ENCODE data around the gene JAG1.
A peak's percentile ranks its signal among the peaks of the same experiment; 100 is the strongest.

The JAG1 gene

DNA sequence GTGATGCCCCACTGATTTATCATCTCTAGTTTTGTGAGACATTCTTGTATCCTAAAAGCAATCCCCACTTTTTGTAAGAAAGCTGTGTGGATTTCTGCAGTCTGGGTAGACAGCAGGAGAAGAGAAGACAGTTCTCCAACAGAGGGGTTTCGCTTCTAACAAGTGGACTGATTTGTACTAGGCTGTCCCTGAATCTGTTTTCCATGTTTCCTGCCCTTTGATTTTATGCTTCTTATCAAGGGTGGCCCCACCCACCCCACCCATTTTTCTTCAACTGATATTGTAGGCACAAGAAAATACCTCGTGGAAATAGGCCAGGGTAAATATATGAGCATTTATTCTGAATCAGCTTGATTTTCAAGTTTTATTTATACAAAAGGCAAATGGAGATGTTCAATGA, 25.7 kb upstream of the JAG1 start:
- no peak for DNase-seq

DNA sequence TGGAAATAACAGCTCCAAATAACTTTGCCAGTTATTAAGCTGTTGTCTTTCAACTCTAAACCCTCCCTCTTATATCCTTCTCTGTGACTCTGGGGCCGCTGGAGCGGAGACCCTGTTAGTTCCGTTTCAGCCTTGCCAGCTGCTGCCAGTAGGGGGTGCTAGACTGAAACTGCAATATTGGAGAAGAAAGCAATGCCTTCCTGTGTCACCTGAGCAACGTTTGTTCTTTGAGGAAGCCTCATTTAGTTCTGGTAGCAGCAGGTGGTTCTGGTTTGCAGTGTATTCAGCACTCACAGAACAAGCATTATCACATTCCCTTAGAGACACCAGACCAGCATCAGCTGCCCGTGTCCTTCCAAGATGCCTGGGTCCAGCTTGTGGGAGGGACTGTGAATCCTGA, 22.9 kb upstream of the JAG1 start:
- peak; percentile 15 to 67 for DNase-seq

DNA sequence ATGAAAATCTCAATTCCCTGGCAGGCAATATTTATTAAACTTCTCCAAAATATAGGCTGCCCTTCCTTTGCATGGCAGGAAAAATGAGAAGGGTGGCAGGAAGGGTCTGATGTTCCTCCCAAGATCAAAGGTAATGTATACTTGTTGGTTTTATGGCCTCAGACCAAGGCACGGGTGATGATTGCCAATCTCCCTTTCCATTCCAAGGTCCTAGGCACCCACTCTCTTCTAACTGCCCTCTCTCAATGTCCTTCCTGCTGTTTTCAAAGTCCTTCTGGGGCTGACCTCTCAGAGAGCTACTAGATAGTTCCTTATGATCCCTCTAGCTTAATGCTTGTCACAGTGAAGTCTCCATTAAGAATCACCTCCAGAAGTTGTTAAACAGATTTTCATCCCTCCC, 15.6 kb upstream of the JAG1 start:
- DNase-seq, result no peak

DNA sequence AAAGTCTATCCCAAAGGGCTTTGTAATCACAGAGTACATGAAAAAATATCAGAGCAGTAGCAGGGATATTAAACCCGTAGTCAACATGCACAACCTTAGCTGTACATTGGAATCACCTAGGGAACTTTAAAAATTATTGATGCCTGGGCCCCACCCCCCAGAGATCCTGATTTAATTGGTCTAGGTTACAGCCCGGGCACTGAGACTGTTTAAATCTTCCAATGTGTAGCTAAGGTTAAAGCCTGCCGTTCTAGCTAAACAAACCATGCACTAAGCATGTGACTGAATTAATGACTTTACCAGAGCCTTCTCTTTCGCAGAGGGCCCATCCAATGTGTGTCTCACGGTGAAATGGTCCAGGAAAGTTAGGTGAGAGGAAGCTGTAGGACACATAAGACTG, 14.1 kb upstream of the JAG1 start:
- no peak for DNase-seq

DNA sequence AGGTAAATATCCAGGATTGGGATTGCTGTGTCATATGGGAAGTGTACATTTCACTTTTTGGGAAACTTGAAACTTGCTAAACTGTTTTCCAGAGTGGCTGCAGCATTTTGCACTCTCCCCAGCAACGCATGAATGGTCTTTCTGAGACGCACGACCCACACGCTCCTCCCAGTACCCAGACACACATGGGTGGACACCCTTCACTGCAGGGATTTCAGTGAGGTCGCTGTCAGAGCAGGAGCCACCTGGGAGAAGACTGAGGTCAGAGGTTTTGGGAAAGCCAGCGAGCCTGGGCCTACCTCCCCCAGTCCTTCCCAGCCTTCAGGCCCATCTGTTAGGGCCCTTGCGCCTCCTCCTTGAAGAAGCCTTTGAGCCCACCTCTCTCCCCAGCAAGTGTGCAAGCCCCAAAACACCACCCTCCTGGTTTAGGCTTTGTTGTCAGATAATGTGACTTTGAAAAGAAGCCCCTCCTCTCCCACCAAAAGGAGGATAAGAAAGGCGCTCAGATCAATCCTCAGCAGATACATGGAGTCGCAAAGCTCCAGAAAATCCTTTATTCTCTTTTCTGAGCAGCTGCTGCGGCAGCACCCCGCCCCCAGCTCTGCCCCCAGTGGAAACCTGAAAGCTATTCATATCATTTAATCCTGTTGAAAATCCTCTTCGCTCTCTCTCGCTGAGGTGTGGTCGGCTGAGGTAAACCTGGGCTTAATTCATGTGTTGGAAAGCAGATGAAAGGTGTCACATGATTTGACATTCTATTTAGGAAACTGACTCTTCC, 12.7 kb upstream of the JAG1 start:
- no peak for DNase-seq

DNA sequence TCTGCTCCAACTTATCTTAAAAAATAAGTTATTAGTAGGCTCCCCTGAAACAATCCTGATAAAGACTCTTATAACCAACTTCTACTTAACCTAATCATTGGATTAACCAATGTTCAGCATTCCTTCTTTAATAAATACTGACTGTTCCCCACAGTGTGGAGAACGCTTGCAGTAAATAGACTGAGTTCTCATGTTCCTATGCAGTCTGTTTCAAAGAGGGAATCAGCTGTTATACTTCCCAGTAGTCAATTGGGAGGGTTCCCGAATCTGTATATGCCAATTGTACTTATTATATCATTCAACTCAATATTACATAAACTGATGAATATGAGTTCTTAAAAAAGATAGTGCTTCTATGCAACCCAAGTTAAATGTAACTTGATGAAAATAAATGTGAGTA, 9.7 kb upstream of the JAG1 start:
- no peak for DNase-seq

DNA sequence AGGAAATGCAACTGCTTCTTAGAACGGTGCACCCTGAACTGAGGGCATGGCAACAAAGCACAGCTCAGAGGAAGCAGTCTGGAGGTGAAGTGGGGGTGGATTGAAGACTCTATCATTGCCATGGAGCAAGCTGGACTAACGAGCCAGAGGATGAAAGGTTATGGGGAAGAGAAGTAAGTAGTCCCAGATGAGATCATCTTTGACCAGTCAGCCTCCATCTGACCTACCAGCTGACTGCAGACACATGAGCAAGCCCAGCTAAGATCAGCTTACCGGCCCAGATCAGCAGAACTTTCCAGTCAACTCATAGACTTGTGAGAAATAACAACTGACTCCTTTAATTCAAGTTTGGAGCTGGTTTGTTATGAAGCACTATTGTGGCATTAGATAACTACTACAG, 9.1 kb upstream of the JAG1 start:
- DNase-seq, result no peak

DNA sequence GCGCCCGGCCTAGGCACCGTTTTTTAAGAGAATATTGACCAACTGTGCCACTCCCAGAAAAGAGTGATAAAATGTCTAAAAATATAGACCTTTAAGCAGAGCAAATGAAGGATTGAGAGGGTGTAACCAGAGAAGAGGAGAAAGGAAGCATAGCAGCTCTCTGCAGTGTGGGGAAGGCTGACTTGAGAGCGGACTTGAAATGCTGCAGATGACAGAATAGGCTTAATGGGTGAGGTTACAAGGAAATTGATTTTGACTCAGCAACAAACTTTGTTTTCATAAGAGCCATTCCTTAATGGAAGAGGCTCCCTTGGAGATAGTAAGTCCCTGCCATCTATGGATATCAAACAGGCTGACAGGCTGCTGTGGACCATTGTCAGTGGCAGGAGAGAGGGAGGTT, 7.7 kb upstream of the JAG1 start:
- DNase-seq, result no peak

DNA sequence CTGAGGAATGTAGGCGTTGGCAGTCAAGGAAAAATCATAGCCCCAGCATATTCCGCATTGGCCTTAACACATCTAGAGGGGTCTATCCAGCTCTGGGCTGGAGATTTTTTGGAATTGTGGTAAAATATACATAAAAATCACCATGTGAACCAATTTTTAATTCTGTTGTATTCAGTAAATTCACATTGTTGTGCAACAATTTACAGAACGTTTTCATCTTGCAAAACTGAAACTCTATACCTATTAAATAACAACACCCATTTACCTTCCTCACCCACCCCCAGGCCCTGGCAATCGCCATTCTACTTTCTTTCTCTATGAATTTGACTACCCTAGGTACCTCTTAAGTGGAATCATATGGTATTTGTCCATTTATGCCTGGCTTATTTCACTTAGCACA, 6.8 kb upstream of the JAG1 start:
- DNase-seq, result no peak

DNA sequence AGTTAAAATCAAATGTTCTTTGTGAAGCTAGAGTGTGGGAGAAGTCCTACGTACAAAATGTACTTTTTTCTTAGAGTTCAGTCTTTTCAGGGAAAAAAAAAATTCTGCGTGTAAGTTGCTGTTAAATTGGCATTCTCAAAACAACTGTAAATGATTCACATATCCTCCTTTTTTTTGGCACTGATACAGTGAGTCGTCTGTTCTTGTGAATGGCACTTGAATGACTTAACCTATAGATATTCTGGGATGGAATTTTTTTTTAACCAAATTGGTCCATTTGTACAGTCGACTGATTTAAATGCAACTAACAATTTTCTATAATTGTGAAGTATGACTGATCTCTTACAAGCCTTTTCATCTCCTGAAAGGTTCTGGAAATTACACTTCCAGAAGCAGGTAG, 5.5 kb upstream of the JAG1 start:
- no peak for DNase-seq

DNA sequence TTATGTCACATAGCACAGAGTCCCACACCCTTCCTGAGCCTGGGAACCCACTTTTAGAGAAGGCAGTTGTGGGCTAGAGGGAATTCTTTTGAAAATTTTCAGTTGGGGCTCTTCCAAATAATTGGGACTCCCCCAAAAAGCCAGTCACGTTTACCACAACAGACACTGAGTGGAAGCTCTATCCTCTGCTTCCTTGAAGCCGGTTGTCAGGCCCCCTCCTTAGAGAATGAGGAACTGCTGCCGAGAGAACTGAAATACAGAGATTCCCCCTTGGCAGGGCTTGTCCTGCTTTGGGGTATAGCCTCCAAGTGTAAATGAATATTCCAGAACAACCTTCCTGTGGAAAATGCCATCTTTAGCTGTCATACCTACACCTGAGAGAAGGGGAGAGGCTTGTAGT, 2.7 kb upstream of the JAG1 start:
- no peak for DNase-seq

DNA sequence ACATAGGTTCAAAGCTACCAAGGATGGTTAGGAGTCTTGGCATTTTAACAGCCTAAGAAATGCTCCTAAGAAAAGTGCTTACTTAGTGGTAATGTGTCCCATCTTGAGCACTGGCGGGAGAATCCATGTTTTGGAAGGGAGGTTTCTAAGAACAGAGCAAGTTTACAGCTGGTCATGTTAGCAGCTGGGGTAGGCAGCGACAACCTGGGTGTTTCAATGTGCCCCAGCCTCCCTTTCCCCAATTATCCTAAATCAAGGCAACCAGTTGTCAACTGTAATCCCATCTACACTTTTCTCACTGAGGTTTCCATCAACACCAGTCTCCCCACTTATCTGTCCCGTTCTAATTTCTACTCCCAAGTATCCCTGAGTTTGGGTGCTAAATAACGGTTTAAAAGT, 1.6 kb upstream of the JAG1 start:
- no peak for DNase-seq

DNA sequence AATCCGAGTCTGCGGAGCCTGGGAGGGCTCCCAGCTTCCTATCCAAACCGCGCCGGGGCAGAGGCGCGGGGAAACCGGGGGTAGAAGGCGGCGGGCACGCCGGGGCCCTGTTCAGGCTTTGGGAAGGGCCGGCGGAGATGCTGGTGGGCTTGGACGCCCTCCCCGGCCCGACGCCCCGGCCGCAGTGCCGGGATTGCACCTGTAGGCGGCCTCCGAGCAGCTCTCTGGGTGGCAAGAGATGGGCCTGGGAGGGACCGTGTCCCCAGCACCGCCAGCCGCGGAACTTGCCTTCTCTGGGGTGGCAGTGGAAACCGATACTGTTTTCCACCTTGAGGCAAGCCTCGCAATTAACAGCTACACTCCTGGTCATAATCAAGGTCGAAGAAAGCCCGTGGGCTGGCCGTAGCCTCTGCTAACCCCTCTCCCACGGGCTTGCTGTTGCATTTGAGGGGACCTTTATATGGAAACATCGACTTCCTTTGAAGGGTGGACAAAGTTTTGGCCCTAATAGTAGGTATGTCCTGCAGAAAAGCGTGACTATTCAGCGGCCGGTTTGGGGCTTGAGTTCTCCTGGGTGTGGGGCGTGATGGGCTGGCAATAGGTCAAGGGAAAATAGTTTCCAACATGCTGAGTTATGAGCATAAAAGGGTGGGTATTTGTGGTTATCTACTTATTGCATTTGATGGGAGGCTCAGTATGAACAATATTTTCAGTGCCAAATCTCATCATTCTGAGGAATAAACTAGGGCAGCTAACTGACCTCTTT, 1.1 kb upstream of the JAG1 start:
- peak; percentile 54 to 88 for DNase-seq

DNA sequence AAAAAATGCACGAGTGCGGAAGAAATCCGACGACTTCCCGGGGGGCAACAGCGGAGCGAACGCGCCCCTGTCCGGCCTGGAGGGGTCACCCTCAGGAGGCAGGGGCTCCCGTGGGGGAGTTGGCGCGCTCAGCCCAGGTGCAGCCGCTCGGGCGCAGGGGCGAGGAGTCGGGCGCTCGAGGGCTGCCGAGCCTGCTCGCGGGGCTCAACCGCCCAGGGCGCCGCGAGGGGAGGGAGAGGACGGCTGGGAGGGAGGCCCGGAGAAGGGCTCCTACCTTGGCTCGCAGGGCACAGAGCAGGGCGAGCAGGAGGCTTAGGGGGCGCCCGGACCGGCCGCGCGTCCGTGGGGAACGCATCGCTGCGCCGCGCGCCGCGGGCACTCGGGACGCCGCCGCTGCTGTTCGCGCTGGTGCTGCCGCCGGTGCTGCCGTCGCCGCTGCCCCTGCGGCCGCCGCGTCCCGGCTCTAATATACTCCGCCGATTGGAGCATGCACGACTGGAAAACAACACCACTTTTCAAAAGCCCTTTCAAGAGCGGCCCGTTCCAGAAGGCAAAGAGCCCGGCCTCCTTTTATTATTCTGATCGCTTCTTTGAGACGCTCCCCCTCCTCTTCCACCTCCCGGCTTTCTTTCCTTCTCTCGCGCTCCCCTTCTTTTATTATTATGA, 490 bp downstream of the JAG1 start:
- DNase-seq, result peak; percentile 46 to 84

DNA sequence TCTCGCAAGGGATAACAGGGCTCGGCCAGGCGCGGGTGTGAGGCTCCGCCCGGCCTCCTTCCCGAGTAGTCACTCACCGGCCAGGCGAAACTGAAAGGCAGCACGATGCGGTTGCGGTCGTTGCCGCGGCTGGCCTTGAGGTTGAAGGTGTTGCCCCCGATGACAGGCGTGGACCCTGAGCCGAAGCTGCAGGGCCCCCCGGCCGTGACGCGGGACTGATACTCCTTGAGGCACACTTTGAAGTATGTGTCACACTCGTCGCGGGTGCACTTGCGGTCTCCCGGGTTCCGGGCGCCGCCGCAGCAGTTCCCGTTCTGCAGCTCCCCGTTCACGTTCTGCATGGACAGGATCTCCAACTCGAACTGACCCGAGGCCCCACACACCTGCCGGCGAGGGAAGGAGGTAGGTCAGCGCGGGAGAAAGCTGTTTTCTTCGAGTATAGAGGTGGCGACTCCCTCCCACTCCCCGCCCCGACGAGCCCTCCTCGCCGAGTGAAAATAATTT, 1.1 kb downstream of the JAG1 start:
- peak in 1 of 2 experiments; percentile 78 for DNase-seq

DNA sequence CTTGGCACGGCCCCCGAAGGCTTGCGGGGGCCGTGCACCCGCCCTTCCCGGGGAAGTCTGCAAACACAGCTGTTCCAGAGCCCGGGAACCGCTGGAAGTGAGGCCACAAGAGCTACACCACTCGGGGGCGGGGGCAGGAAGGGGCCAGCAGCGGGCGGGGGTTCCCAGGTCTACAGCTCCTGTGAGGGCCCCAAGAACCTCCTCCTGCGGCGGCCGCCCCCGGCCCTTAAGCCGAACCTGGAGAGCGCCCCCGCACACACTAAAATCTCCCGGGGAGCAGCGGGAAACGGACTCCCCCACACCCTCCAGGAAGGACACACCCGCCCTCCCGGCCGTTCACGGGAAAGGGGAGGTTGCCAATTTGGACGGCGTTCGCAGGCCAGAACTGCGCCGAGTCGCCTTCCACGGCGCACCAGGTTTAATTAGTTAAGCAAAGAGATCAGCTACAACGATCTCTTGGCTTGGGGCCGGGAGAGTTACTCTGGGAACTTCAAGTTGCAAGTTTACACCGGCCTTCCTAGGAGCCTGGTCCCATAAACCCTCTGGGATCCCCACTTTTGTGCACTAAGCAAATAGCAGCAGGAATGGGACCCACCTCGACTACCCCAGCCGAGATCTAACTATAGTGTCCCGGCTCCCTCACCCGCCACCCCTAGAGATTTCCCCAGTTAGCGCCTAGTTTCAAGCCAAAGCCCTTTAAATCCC, 1.7 kb downstream of the JAG1 start:
- DNase-seq, result peak in 1 of 2 experiments; percentile 58

DNA sequence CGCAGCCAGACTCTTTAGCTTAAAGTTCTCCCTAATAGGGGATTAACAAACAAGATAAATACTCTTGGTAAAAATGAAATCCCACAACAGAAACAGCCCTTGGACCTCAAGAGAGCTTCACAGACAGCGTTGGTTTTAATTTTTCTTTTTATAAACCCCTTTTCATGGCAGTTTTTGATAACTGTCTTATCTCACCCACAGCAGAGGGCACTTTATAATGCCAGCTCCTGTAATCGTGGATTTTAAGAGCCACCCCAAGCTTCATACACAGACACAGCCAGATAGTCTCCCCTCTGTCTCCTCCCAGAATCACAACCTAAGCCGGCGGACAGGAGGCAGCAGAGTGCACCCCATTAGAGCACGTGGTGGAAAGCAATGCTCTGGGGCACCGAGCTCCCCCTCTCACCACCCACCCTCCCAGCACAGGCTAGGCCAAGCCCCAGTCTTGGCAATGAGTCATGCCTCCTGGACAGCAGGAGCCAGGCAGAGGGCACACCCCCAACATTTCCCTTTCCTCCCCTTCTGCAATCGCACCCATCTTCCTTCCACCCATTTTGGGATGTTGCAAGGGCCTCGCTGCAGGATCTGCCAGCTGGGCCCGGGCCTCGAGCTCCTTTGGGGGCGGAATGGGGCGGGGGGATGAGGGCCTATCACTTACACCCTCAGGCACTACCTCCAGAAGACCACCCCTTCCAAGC, 2.4 kb downstream of the JAG1 start:
- no peak for DNase-seq

DNA sequence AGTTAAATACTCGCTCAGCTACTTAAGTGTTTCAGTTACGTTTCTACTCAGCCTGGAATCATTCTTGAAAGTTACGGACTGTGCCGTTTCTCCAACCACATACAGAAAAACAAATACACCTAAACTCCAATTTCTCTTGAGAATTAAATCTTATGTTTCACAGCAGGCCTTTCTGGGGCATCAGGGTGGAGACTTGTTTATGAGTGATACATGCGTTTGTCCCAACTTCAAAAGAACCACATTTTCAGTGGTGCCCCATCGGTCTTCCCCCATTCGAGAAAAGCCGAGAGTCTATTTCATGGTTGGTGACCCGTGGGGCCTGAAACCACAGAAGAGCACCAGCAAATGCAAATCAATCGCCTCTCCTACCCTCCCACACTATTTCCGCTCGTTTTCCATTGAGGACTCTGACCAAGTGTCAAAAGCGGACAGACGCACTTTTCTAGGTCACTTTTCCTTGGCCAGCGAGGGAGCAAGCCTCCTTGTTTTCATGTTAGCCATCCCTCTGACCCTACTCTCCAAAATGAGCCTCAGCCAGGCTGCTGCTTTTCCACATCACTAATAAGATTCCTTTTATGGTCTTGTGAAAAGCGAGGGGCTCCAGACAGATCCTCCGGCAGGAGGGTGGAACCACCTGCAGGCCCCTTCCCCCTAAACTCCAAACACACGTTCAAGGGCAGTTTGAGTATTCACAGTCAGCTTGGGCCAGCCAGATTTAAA, 3.1 kb downstream of the JAG1 start:
- DNase-seq, result peak in 1 of 2 experiments; percentile 52

DNA sequence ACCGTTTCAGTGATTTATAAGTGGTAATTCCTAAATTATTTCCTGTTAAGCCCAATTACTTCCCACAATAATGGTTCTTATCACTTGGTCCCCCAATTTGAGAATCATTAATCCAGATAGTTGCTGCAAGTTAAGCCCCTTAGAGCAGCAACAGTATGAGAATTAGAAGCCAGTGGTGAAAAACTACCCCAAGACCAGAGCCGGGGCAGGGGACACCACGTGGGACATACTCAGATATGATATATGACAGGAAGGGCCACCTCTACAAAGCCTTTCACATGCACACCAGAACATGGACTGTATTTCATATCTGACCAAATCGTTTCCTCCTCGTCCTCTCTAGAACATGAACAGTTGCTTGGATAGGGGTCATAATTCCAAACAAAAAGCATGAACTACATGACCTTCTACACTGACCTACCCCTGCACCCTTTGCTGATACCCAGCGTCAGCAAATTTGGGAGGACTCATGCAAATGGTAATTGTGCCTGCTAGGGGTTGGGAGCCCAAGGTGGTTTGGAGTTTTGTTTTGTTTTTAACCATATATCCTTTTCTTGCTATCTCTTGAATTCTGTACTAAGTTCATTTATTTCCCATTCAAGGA, 3.9 kb downstream of the JAG1 start:
- no peak for DNase-seq

DNA sequence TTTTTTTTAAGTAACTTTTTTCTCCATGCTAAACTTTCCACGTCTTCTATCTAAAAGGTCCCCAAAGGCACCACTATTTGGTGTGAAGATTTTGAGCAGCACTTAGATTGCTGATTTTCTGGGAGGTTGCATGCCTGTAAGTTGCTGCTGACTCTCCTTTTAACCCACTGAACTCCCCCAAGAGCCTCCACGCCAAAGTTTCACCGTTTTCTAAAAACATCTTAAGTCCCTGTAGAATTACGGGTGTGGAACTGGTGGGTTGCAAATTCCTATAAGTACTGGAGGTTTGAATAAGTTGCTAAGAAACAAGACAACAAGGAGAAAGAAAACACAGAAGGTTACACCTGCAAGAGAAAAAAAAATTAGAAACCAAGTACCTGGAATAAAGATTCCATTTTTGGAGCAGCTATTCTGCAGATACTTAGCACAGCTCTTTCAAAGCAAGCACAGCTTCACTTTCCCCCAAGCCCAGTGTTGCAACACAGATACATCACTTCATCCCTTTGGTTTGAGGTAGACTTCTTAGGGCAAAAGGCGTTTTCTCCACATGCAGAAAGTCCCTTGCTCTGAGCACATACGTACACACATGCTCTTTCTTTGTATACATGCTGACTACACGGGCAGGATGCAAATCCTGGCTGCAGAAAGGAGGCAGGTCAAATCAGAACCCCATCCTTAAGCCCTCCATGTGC, 5.0 kb downstream of the JAG1 start:
- no peak for DNase-seq

Measured in NCI-H526 (cell line).